WI38 (cell line): ENCODE data around the gene COL4A5.

Experiments
- H3K4me3 ChIP-seq: 2 replicates; pipeline ENCODE4 v1.5.1; 2011; ENCODE audit warnings: low read depth, mild to moderate bottlenecking, control low read depth, low read length
- CTCF ChIP-seq: IDR thresholded peaks from 2 replicates; pipeline ENCODE4 v1.5.1; 2012; ENCODE audit warnings: low read depth, mild to moderate bottlenecking, control low read depth, low read length

Gene COL4A5

GRCh38 chrX:108640817-108641216 lies 201.2 kb downstream of the COL4A5 start:
- no peak for TF ChIP-seq CTCF
- no peak overlapping the region for H3K4me3 ChIP-seq

GRCh38 chrX:108641589-108642272 lies 202.1 kb downstream of the COL4A5 start:
- TF ChIP-seq CTCF: no peak
- H3K4me3 ChIP-seq: no peak overlapping the region

- TF ChIP-seq CTCF: no peak
- H3K4me3 ChIP-seq: no peak overlapping the region
These were observed 202.6 kb downstream of the COL4A5 start for GRCh38 chrX:108642273-108642628.

- no peak for TF ChIP-seq CTCF
- H3K4me3 ChIP-seq: no peak overlapping the region
These were observed 225.1 kb downstream of the COL4A5 start for GRCh38 chrX:108664701-108665100.

- H3K4me3 ChIP-seq: no peak overlapping the region
These were observed 226.5 kb downstream of the COL4A5 start for GRCh38 chrX:108666101-108666500.

GRCh38 chrX:108671526-108671925 lies 231.9 kb downstream of the COL4A5 start:
- H3K4me3 ChIP-seq: no peak overlapping the region
- no peak for TF ChIP-seq CTCF

More at GRCh38 chrX:108666101-108666500, 226.5 kb downstream of the COL4A5 start:
- TF ChIP-seq CTCF: no peak

GRCh38 chrX:108696690-108697089 lies 257.1 kb downstream of the COL4A5 start:
- no peak for TF ChIP-seq CTCF
- H3K4me3 ChIP-seq: no peak overlapping the region
